Glutamatergic neuron (in vitro differentiated cells): Measurements from ENCODE around the gene CDCA4. TPM values are rescaled to one million over a fixed set of nuclear protein-coding genes. Genes with fewer than 3 reads are reported as not detected.

Experiments used
- DNase-seq: peaks from one replicate; pipeline ENCODE4 v3.0.0; 2022
- H3K27ac Mint-ChIP-seq: one replicate; pipeline ENCODE4 v1.8.0; 2020; ENCODE audit warnings: mild to moderate bottlenecking, mixed read lengths, inconsistent platforms; ENCODE audit not compliant: unreplicated experiment
- H3K27me3 Mint-ChIP-seq: one replicate; pipeline ENCODE4 v1.8.0; 2020; ENCODE audit warnings: mild to moderate bottlenecking, moderate library complexity, mixed read lengths, inconsistent platforms; ENCODE audit not compliant: unreplicated experiment
- H3K36me3 Mint-ChIP-seq: one replicate; pipeline ENCODE4 v1.8.0; 2020; ENCODE audit warnings: mild to moderate bottlenecking, mixed read lengths, inconsistent platforms; ENCODE audit not compliant: unreplicated experiment
- H3K4me1 Mint-ChIP-seq: one replicate; pipeline ENCODE4 v1.8.0; 2020; ENCODE audit warnings: mild to moderate bottlenecking, low read depth, mixed read lengths, inconsistent platforms; ENCODE audit not compliant: unreplicated experiment
- H3K4me3 Mint-ChIP-seq: one replicate; pipeline ENCODE4 v1.8.0; 2020; ENCODE audit warnings: mild to moderate bottlenecking, mixed read lengths, inconsistent platforms; ENCODE audit not compliant: unreplicated experiment
- H3K9me3 Mint-ChIP-seq: one replicate; pipeline ENCODE4 v1.8.0; 2020; ENCODE audit warnings: mild to moderate bottlenecking, moderate library complexity, mixed read lengths, inconsistent platforms; ENCODE audit not compliant: unreplicated experiment
- CTCF ChIP-seq: fragments of 200-600 bp; sonication (generic); IDR thresholded peaks from one replicate; pipeline ENCODE4 v1.5.0; 2021; ENCODE audit not compliant: partially characterized antibody, unreplicated experiment
- long read RNA-seq: library from polyadenylated mRNA; unstranded; transcript quantifications from one replicate; pipeline ENCODE4 v2.0.0, GENCODE V29; 2020; ENCODE audit not compliant: unreplicated experiment
- total RNA-seq: library from RNA; stranded (reverse); fragmentation: NEBNext Ultra II Directional; extraction: Animal tissue kit (Norgen Biotek cat#: 25700); gene quantifications from one replicate; pipeline ENCODE4 v1.2.1, GENCODE V29; 2021; ENCODE audit not compliant: unreplicated experiment

The CDCA4 gene
- 23.2 TPM for total RNA-seq
- long read RNA-seq, transcript CDCA4-201 (2 exons, 2,513 nt): major isoform, 19 of 21 reads
- long read RNA-seq, partial matches to known transcripts: 0 of 21 reads
- long read RNA-seq, other reads (novel, unspliced or antisense): 2 of 21 reads

- Mint-ChIP-seq H3K4me1 (peaks cover 25% of the 10 kb centered on the region), H3K36me3 (no peaks in the 10 kb centered on the region), H3K9me3 (peaks cover 7% of the 10 kb centered on the region), H3K27me3 (peaks cover 12% of the 10 kb centered on the region), H3K27ac (peak within 1 kb of the TSS; percentile 93), H3K4me3 (peak within 1 kb of the TSS; percentile 99)
- no peak for TF ChIP-seq CTCF
- DNase-seq: peak; percentile 98
Observed at GRCh38 chr14:105020815-105021655, at the start of gene CDCA4. Gene CDCA4, minus strand, starts transcription at chr14:105021083. Its CDS starts 9,154 bp downstream, at chr14:105011929.

GRCh38 chr14:105069871-105070759 is 49.2 kb upstream of the CDCA4 start:
- peaks cover 6% of the 10 kb centered on the region for H3K36me3 Mint-ChIP-seq
- H3K27ac Mint-ChIP-seq: no peak overlapping the region
- no peaks in the 10 kb centered on the region for H3K4me1 Mint-ChIP-seq
- TF ChIP-seq CTCF: no peak
- DNase-seq: no peak
- peaks cover 6% of the 10 kb centered on the region for H3K27me3 Mint-ChIP-seq
- peaks cover 4% of the 10 kb centered on the region for H3K9me3 Mint-ChIP-seq
- no peak overlapping the region for H3K4me3 Mint-ChIP-seq

GRCh38 chr14:105069522-105069870 is 48.6 kb upstream of the CDCA4 start:
- no peak for TF ChIP-seq CTCF
- Mint-ChIP-seq H3K9me3 (peaks cover 4% of the 10 kb centered on the region), H3K27me3 (peaks cover 6% of the 10 kb centered on the region), H3K4me3 (no peak overlapping the region), H3K36me3 (peaks cover 6% of the 10 kb centered on the region), H3K27ac (no peak overlapping the region), H3K4me1 (peaks cover 1% of the 10 kb centered on the region)
- DNase-seq: no peak

- Mint-ChIP-seq H3K4me1 (peaks cover 1% of the 10 kb centered on the region), H3K36me3 (peaks cover 6% of the 10 kb centered on the region), H3K27ac (no peak overlapping the region), H3K4me3 (no peak overlapping the region), H3K9me3 (peaks cover 5% of the 10 kb centered on the region), H3K27me3 (peaks cover 7% of the 10 kb centered on the region)
- no peak for DNase-seq
- no peak for TF ChIP-seq CTCF
Observed at GRCh38 chr14:105068818-105069217, 47.9 kb upstream of the CDCA4 start.
